HUES48 (cell line): ENCODE data around the gene FREY1.
"Not testable (repeated sequence)": the region's sequence is repeated elsewhere in the genome, so short reads cannot be mapped to it uniquely, and the experiment has no call there.

Experiments used
- H3K27ac ChIP-seq: one replicate; pipeline ENCODE4 v1.7.0; 2013; ENCODE audit warnings: low read depth, low read length, inconsistent platforms
- H3K27me3 ChIP-seq: 2 replicates; pipeline ENCODE4 v1.6.1; 2013; ENCODE audit warnings: mild to moderate bottlenecking, low read length; ENCODE audit not compliant: control insufficient read depth, insufficient read depth
- H3K36me3 ChIP-seq: 2 replicates; pipeline ENCODE4 v1.6.1; 2013; ENCODE audit warnings: low read length; ENCODE audit not compliant: control insufficient read depth, insufficient read depth
- H3K4me1 ChIP-seq: 2 replicates; pipeline ENCODE4 v1.6.1; 2013; ENCODE audit warnings: mild to moderate bottlenecking, low read length; ENCODE audit not compliant: control insufficient read depth, insufficient read depth
- H3K4me3 ChIP-seq: 2 replicates; pipeline ENCODE4 v1.5.1; 2013; ENCODE audit warnings: mild to moderate bottlenecking, low read depth, low read length
- H3K9ac ChIP-seq: 2 replicates; pipeline ENCODE4 v1.6.1; 2013; ENCODE audit warnings: mild to moderate bottlenecking, low read depth, low read length, moderate library complexity
- H3K9me3 ChIP-seq: 2 replicates; pipeline ENCODE4 v1.6.1; 2013; ENCODE audit warnings: low read length; ENCODE audit not compliant: control insufficient read depth, insufficient read depth

The FREY1 gene

GRCh38 chr11:45900175-45900800 is 6.8 kb downstream of the FREY1 start:
- H3K27ac ChIP-seq = peak overlapping the region; percentile 90
- H3K36me3 ChIP-seq = peaks cover 28% of the 10 kb centered on the region
- H3K4me3 ChIP-seq = peak overlapping the region; percentile 67
- H3K27me3 ChIP-seq, H3K9ac ChIP-seq, H3K9me3 ChIP-seq: not testable (repeated sequence)
- peaks cover 24% of the 10 kb centered on the region for H3K4me1 ChIP-seq

- Histone ChIP-seq H3K4me1 (peaks cover 24% of the 10 kb centered on the region), H3K9me3 (no peaks in the 10 kb centered on the region), H3K36me3 (peaks cover 21% of the 10 kb centered on the region), H3K4me3 (peak overlapping the region; percentile 67), H3K9ac (no peak overlapping the region; the same call in 1 of the 2 replicates), H3K27ac (peak overlapping the region; percentile 90), H3K27me3 (peaks cover 8% of the 10 kb centered on the region)
Measured at GRCh38 chr11:45899448-45900174, 7.5 kb downstream of the FREY1 start.

GRCh38 chr11:45899086-45899447 is 8.0 kb downstream of the FREY1 start:
- Histone ChIP-seq H3K36me3 (peaks cover 16% of the 10 kb centered on the region), H3K27me3 (peaks cover 8% of the 10 kb centered on the region), H3K4me1 (peaks cover 24% of the 10 kb centered on the region), H3K4me3 (peak overlapping the region; percentile 67), H3K27ac (peak overlapping the region; percentile 90), H3K9ac (no peak overlapping the region), H3K9me3 (no peaks in the 10 kb centered on the region)

- no peak overlapping the region for H3K9ac ChIP-seq
- H3K27me3 ChIP-seq = peaks cover 8% of the 10 kb centered on the region
- H3K27ac ChIP-seq = no peak overlapping the region
- H3K9me3 ChIP-seq = no peaks in the 10 kb centered on the region
- no peak overlapping the region for H3K4me3 ChIP-seq
- peaks cover 35% of the 10 kb centered on the region for H3K4me1 ChIP-seq
- H3K36me3 ChIP-seq = 0 out of 2 replicates have a peak, but pooled peaks cover under 1% of the 10 kb centered on the region
Measured at GRCh38 chr11:45897556-45897955, 9.5 kb downstream of the FREY1 start.

- Histone ChIP-seq H3K36me3 (no peaks in the 10 kb centered on the region), H3K9me3 (no peaks in the 10 kb centered on the region), H3K4me1 (peaks cover 35% of the 10 kb centered on the region), H3K27ac (no peak overlapping the region), H3K9ac (no peak overlapping the region), H3K4me3 (peak overlapping the region; percentile 21; the same call in 1 of the 2 replicates), H3K27me3 (peaks cover 8% of the 10 kb centered on the region)
Measured at GRCh38 chr11:45896422-45896984, 10.6 kb downstream of the FREY1 start.

- Histone ChIP-seq H3K9ac (no peak overlapping the region), H3K27ac (peak overlapping the region; percentile 50), H3K27me3 (peaks cover 3% of the 10 kb centered on the region), H3K36me3 (no peaks in the 10 kb centered on the region), H3K4me1 (peaks cover 34% of the 10 kb centered on the region), H3K9me3 (no peaks in the 10 kb centered on the region), H3K4me3 (no peak overlapping the region)
Measured at GRCh38 chr11:45895553-45896259, 11.4 kb downstream of the FREY1 start.

- Histone ChIP-seq H3K36me3 (no peaks in the 10 kb centered on the region), H3K9ac (no peak overlapping the region)
Measured at GRCh38 chr11:45894555-45895247, 12.4 kb downstream of the FREY1 start.

GRCh38 chr11:45892856-45893255 is 14.2 kb downstream of the FREY1 start:
- Histone ChIP-seq H3K27ac (no peak overlapping the region), H3K4me1 (peaks cover 24% of the 10 kb centered on the region), H3K4me3 (no peak overlapping the region), H3K36me3 (no peaks in the 10 kb centered on the region), H3K9ac (no peak overlapping the region), H3K27me3 (no peaks in the 10 kb centered on the region), H3K9me3 (no peaks in the 10 kb centered on the region)

More at GRCh38 chr11:45894555-45895247, 12.4 kb downstream of the FREY1 start:
- Histone ChIP-seq H3K27me3 (no peaks in the 10 kb centered on the region), H3K9me3 (no peaks in the 10 kb centered on the region), H3K27ac (no peak overlapping the region), H3K4me1 (peaks cover 32% of the 10 kb centered on the region), H3K4me3 (no peak overlapping the region)

- no peak overlapping the region for H3K9ac ChIP-seq
Measured at GRCh38 chr11:45890886-45891550, 16.1 kb downstream of the FREY1 start.

GRCh38 chr11:45889966-45890365 is 17.1 kb downstream of the FREY1 start:
- H3K4me3 ChIP-seq = no peak overlapping the region
- no peaks in the 10 kb centered on the region for H3K9me3 ChIP-seq
- H3K27ac ChIP-seq = no peak overlapping the region
- H3K27me3 ChIP-seq = no peaks in the 10 kb centered on the region; the same call in 1 of the 2 replicates
- H3K9ac ChIP-seq = no peak overlapping the region
- no peaks in the 10 kb centered on the region for H3K36me3 ChIP-seq
- peaks cover 18% of the 10 kb centered on the region for H3K4me1 ChIP-seq

More at GRCh38 chr11:45890886-45891550, 16.1 kb downstream of the FREY1 start:
- Histone ChIP-seq H3K4me1 (peaks cover 19% of the 10 kb centered on the region), H3K36me3 (no peaks in the 10 kb centered on the region), H3K27ac (no peak overlapping the region), H3K27me3 (no peaks in the 10 kb centered on the region; the same call in 1 of the 2 replicates), H3K9me3 (no peaks in the 10 kb centered on the region), H3K4me3 (no peak overlapping the region)
